SU-DHL-6 (cell line): Measurements from ENCODE around the gene DCC.

Experiments
- H2AFZ ChIP-seq: fragments of 200-600 bp; sonication (generic); 2 replicates; pipeline ENCODE4 v1.6.1; 2014; ENCODE audit warnings: low read depth, mild to moderate bottlenecking, moderate library complexity, mixed read lengths, antibody characterized with exemption, low read length; ENCODE audit not compliant: severe bottlenecking
- H3F3A ChIP-seq: fragments of 200-600 bp; shearing (Covaris generic); 2 replicates; pipeline ENCODE4 v1.6.0; 2016; ENCODE audit warnings: antibody characterized with exemption, mild to moderate bottlenecking; ENCODE audit not compliant: insufficient read depth
- H3K27ac ChIP-seq: fragments of 200-600 bp; sonication (generic); 2 replicates; pipeline ENCODE4 v1.5.1; 2016; ENCODE audit warnings: low read depth, mild to moderate bottlenecking, low read length, moderate library complexity, mixed read lengths
- H3K27me3 ChIP-seq: fragments of 200-600 bp; sonication (generic), shearing (Covaris generic); 2 replicates; pipeline ENCODE4 v1.6.0; 2014; ENCODE audit warnings: mild to moderate bottlenecking, low read length
- H3K36me3 ChIP-seq: fragments of 200-600 bp; sonication (generic); 2 replicates; pipeline ENCODE4 v1.6.1; 2014; ENCODE audit warnings: mild to moderate bottlenecking, low read length, mixed read lengths
- H3K4me2 ChIP-seq: fragments of 300-600, 200-600 bp; shearing (Covaris generic), sonication (generic); 2 replicates; pipeline ENCODE4 v1.6.0; 2014; ENCODE audit warnings: low read length, low read depth, mild to moderate bottlenecking; ENCODE audit not compliant: poor library complexity, severe bottlenecking
- H3K4me3 ChIP-seq: fragments of 200-600 bp; sonication (generic); 2 replicates; pipeline ENCODE4 v1.5.1; 2014; ENCODE audit warnings: antibody characterized with exemption, low read length, mild to moderate bottlenecking, mixed read lengths; ENCODE audit not compliant: insufficient read depth, poor library complexity, severe bottlenecking
- H3K79me2 ChIP-seq: fragments of 200-600 bp; sonication (generic); 2 replicates; pipeline ENCODE4 v1.6.1; 2014; ENCODE audit warnings: mild to moderate bottlenecking, low read length, moderate library complexity; ENCODE audit not compliant: insufficient read depth
- H3K9ac ChIP-seq: fragments of 200-600 bp; sonication (generic); 2 replicates; pipeline ENCODE4 v1.7.0; 2014; ENCODE audit warnings: mild to moderate bottlenecking, low read length
- H3K9me2 ChIP-seq: fragments of 200-600 bp; sonication (generic); replicated peaks from 2 replicates; pipeline ENCODE4 v1.6.1; 2014; ENCODE audit warnings: low read length; ENCODE audit not compliant: insufficient read depth
- H3K9me3 ChIP-seq: fragments of 200-600 bp; sonication (generic); 2 replicates; pipeline ENCODE4 v1.6.1; 2014; ENCODE audit warnings: low read length, mixed read lengths; ENCODE audit not compliant: insufficient read depth
- H4K20me1 ChIP-seq: fragments of 200-600 bp; sonication (generic); 2 replicates; pipeline ENCODE4 v1.6.1; 2014; ENCODE audit warnings: low read depth, mild to moderate bottlenecking, antibody characterized with exemption, low read length, moderate library complexity, mixed read lengths
- EZH2phosphoT487 ChIP-seq: fragments of 200-600 bp; sonication (generic), shearing (Covaris generic); conservative IDR thresholded peaks from 2 replicates; pipeline ENCODE4 v1.6.1; 2018; ENCODE audit warnings: mild to moderate bottlenecking, antibody characterized with exemption, low read length, moderate library complexity, mixed read lengths
- TF ChIP-seq, protein P1 (sequence below): fragments of 200-600 bp; sonication (generic); IDR thresholded peaks from one replicate; pipeline ENCODE4 v1.5.1; 2017; ENCODE audit warnings: antibody characterized with exemption, mild to moderate bottlenecking, low read length, moderate library complexity; ENCODE audit not compliant: insufficient read depth, poor library complexity, severe bottlenecking

DCC gene

DNA sequence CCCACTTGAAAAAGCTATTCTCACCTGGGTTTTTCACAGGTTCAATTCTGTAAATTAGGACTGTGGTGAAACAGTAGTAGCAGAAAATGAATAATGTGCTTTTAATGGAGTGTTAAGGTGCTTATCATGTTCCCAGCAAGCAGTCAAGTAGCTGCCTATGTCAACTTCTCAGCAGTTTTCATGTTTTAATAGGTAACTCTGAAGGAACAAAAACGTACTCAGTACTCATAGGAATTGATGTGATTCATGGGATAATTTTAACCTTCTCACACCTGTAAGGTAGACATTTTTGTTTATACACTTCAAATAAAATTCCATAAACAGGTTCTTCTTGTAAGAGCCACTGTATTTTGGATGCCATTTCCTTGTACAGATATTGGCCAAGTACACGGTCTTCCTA is 1082.9 kb downstream of the DCC start:
- H3K27ac ChIP-seq = no peak overlapping the region
- H3K9me2 ChIP-seq = no peaks in the 10 kb centered on the region
- H2AFZ ChIP-seq = no peak overlapping the region
- no peak overlapping the region for H3K4me3 ChIP-seq
- no peaks in the 10 kb centered on the region for H3K9me3 ChIP-seq
- H3K4me2 ChIP-seq = no peak overlapping the region
- no peaks in the 10 kb centered on the region for H3K27me3 ChIP-seq
- TF ChIP-seq EZH2phosphoT487 = no peak
- TF ChIP-seq, protein P1, sequence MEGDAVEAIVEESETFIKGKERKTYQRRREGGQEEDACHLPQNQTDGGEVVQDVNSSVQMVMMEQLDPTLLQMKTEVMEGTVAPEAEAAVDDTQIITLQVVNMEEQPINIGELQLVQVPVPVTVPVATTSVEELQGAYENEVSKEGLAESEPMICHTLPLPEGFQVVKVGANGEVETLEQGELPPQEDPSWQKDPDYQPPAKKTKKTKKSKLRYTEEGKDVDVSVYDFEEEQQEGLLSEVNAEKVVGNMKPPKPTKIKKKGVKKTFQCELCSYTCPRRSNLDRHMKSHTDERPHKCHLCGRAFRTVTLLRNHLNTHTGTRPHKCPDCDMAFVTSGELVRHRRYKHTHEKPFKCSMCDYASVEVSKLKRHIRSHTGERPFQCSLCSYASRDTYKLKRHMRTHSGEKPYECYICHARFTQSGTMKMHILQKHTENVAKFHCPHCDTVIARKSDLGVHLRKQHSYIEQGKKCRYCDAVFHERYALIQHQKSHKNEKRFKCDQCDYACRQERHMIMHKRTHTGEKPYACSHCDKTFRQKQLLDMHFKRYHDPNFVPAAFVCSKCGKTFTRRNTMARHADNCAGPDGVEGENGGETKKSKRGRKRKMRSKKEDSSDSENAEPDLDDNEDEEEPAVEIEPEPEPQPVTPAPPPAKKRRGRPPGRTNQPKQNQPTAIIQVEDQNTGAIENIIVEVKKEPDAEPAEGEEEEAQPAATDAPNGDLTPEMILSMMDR = no peak
- H3K9ac ChIP-seq = no peak overlapping the region
- no peaks in the 10 kb centered on the region for H3K79me2 ChIP-seq
- H3K36me3 ChIP-seq = no peaks in the 10 kb centered on the region
- H3F3A ChIP-seq = no peaks in the 10 kb centered on the region
- H4K20me1 ChIP-seq = no peaks in the 10 kb centered on the region

DNA sequence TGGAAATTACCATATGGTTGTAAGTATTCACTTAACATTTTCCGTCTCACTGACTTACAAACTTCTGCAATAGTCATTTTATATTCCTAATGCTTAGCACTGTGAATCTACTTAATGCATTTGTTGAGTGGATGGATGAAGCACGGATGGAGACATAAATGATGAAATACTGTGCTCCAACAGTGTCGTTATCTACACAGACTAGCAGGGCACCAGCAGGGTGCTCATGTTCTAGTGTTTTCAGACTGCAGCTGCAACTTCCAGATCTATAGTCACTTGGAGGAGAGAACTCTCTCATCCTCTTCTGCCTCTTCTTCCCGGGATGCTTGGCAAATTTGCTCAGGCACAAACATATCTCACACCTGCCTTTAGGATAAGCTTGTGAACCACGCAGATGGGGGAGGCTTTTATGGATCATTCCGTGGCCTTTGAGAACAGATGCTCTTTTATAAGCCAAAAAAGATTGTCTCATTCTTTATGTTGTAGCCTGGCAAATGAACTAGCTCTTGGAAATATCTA is 1086.7 kb downstream of the DCC start:
- no peak overlapping the region for H2AFZ ChIP-seq
- no peak overlapping the region for H3K27ac ChIP-seq

DNA sequence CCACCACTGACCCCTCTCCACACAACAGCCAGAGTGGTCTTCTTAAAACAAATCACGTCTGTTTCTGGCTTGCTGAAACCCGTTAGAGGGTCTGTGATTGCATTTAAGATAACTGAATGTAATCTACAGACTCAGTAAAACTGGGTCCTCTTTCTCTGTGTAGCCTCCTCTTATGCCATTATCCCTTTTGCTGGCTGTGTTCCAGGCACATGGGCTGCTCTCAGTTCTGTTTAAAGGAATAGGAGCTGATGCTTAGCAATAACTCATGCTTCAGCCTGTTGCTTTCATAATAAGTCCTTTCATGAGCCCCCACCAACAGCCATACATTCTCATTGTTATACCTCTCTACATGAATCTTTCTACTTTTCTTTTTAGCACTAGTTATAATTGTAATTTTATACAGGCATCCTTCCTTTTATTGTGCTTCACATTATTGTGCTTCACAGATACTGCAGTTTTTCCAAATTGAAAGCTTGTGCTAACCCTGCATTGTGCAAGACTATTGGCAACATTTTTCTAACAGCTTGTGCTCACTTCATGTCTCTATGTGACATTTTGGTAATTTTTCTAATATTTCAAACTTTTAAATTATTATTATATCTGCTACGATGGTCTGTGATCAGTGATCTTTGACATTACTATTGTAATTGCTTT is 1101.9 kb downstream of the DCC start:
- Histone ChIP-seq H3F3A (no peaks in the 10 kb centered on the region), H3K27me3 (no peaks in the 10 kb centered on the region), H4K20me1 (no peaks in the 10 kb centered on the region), H3K9ac (no peak overlapping the region), H3K36me3 (no peaks in the 10 kb centered on the region), H3K4me2 (no peak overlapping the region), H3K27ac (no peak overlapping the region), H2AFZ (no peak overlapping the region), H3K9me3 (no peaks in the 10 kb centered on the region), H3K9me2 (no peaks in the 10 kb centered on the region), H3K79me2 (no peaks in the 10 kb centered on the region), H3K4me3 (no peak overlapping the region)
- no peak for TF ChIP-seq EZH2phosphoT487
- TF ChIP-seq, protein P1 = no peak

More for the DNA sequence above, 1086.7 kb downstream of the DCC start:
- H3F3A ChIP-seq = no peaks in the 10 kb centered on the region
- H3K9me3 ChIP-seq = no peaks in the 10 kb centered on the region
- H3K4me3 ChIP-seq = no peak overlapping the region
- no peaks in the 10 kb centered on the region; the same call in 1 of the 2 replicates for H4K20me1 ChIP-seq
- TF ChIP-seq, protein P1 = no peak
- no peak for TF ChIP-seq EZH2phosphoT487
- no peaks in the 10 kb centered on the region for H3K27me3 ChIP-seq
- H3K4me2 ChIP-seq = no peak overlapping the region
- no peaks in the 10 kb centered on the region for H3K36me3 ChIP-seq
- no peaks in the 10 kb centered on the region for H3K79me2 ChIP-seq
- no peaks in the 10 kb centered on the region for H3K9me2 ChIP-seq
- H3K9ac ChIP-seq = no peak overlapping the region
